Ishikawa (cell line): ENCODE results near the gene TGFBI.

Source experiments
- CEBPB ChIP-seq: IDR thresholded peaks from 2 replicates; pipeline ENCODE4 v1.6.1; 2012
- FOXM1 ChIP-seq: IDR thresholded peaks from 2 replicates; pipeline ENCODE4 v1.6.1; 2012; ENCODE audit warnings: low read depth, borderline replicate concordance
- TF ChIP-seq, protein P1 (sequence below): IDR thresholded peaks from 2 replicates; pipeline ENCODE4 v1.6.1; 2012

DNA sequence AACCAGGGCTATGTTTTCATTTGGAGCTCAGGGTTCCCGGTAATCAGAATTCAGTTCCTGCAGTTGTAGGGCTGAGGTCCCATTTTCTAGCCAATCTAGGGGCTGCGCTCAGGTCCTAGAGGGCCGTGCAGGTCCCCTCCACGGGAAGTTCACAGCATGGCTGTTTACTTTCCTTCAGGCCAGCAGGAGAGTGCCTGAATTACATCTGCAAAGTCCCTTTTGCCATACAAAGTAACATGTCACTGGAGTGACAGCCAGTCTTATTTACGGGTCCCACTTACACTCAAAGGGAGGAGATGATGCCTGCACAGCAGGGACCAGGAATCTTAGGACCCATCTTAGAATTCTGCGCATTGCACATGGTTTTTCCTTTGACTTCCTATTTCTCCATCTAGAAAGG is 29.9 kb upstream of the TGFBI start:
- TF ChIP-seq CEBPB (no peak), FOXM1 (no peak)
- TF ChIP-seq, protein P1, sequence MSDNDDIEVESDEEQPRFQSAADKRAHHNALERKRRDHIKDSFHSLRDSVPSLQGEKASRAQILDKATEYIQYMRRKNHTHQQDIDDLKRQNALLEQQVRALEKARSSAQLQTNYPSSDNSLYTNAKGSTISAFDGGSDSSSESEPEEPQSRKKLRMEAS = no peak
